Mesenteric fat pad (tissue), 1 donor: ENCODE data around the gene WDR7. TPM values are rescaled to one million over a fixed set of nuclear protein-coding genes. Genes with fewer than 3 reads are reported as not detected.

Experiments used
- DNase-seq: peaks from one replicate; pipeline ENCODE4 v3.0.0-alpha.2; 2020; ENCODE audit warnings: low spot score
- total RNA-seq: library from RNA; stranded (reverse); fragmentation: NEBNext Ultra II Directional; extraction: Animal tissue kit (Norgen Biotek cat#: 25700); gene quantifications from one replicate; pipeline ENCODE4 v1.2.1, GENCODE V29; 2021
- donor health status: DM: yes; HTN: yes; CAD: no.

Gene WDR7
- total RNA-seq, 1 donor from 2014 or later, result 33.1 TPM

GRCh38 chr18:57027190-57027708, 376.1 kb downstream of the WDR7 start:
- no peak for DNase-seq

GRCh38 chr18:57029761-57030160, 378.6 kb downstream of the WDR7 start:
- DNase-seq, result no peak

GRCh38 chr18:57030417-57030816, 379.3 kb downstream of the WDR7 start:
- DNase-seq, result no peak

GRCh38 chr18:57035590-57035989, 384.4 kb downstream of the WDR7 start:
- no peak for DNase-seq

GRCh38 chr18:57038395-57038794, 387.2 kb downstream of the WDR7 start:
- DNase-seq, result no peak

GRCh38 chr18:57040175-57040574, 389.0 kb downstream of the WDR7 start:
- no peak for DNase-seq

GRCh38 chr18:57043241-57043640, 392.1 kb downstream of the WDR7 start:
- no peak for DNase-seq

- DNase-seq, result no peak
Measured at GRCh38 chr18:57048351-57048750, 397.2 kb downstream of the WDR7 start.

GRCh38 chr18:57048859-57049258, 397.7 kb downstream of the WDR7 start:
- DNase-seq, result no peak

- DNase-seq, result no peak
Measured at GRCh38 chr18:57050310-57050949, 399.3 kb downstream of the WDR7 start.

- no peak for DNase-seq
Measured at GRCh38 chr18:57051021-57051656, 400.0 kb downstream of the WDR7 start.

GRCh38 chr18:57051657-57052044, 400.5 kb downstream of the WDR7 start:
- no peak for DNase-seq

- DNase-seq, result no peak
Measured at GRCh38 chr18:57052173-57052572, 401.0 kb downstream of the WDR7 start.

- DNase-seq, result no peak
Measured at GRCh38 chr18:57052759-57053158, 401.6 kb downstream of the WDR7 start.

- DNase-seq, result no peak
Measured at GRCh38 chr18:57054891-57055290, 403.7 kb downstream of the WDR7 start.

GRCh38 chr18:57057890-57058289, 406.7 kb downstream of the WDR7 start:
- DNase-seq, result peak; percentile 30

- no peak for DNase-seq
Measured at GRCh38 chr18:57058734-57059133, 407.6 kb downstream of the WDR7 start.

GRCh38 chr18:57059366-57059765, 408.2 kb downstream of the WDR7 start:
- DNase-seq, result no peak

- no peak for DNase-seq
Measured at GRCh38 chr18:57060814-57061213, 409.7 kb downstream of the WDR7 start.

GRCh38 chr18:57062178-57062577, 411.0 kb downstream of the WDR7 start:
- DNase-seq, result peak; percentile 55

GRCh38 chr18:57062844-57063243, 411.7 kb downstream of the WDR7 start:
- DNase-seq, result peak; percentile 57

- DNase-seq, result peak; percentile 68
Measured at GRCh38 chr18:57063601-57064103, 412.5 kb downstream of the WDR7 start.
